ENCODE measurements around the gene VSX1. TPM values are rescaled to one million over a fixed set of nuclear protein-coding genes. Genes with fewer than 3 reads are reported as not detected.

The VSX1 gene
- total RNA-seq, 4 donors from 2014 or later: not detected

DNA sequence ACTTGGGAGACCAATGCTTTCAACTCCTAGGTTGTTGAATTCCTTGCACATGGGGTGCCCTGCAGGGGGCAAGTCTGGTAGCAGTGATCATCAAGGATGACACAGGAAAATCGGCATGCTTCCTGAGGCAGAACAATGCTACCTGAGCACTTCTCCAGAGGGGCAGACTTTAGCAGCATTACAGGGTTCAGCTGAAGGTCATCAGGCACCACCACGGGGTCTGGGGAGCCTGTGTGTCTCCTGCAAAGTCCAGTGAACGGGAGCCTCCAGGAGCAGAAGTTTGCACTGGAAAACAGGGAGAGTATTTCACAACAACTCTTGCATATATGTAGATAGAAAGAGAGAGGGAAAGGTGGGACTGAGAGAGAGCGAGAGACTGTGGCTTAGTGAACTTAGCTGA lies 10.2 kb downstream of the VSX1 start:
- Histone ChIP-seq H3K4me3 (no peak overlapping the region), H3K27me3 (no peaks in the 10 kb centered on the region), H3K4me1 (no peaks in the 10 kb centered on the region), H3K36me3 (no peaks in the 10 kb centered on the region), H3K27ac (no peak overlapping the region), H3K9me3 (no peaks in the 10 kb centered on the region)
- no peak for TF ChIP-seq POLR2A (IDR thresholded peaks at IDR 0.05)
- TF ChIP-seq, protein P1, sequence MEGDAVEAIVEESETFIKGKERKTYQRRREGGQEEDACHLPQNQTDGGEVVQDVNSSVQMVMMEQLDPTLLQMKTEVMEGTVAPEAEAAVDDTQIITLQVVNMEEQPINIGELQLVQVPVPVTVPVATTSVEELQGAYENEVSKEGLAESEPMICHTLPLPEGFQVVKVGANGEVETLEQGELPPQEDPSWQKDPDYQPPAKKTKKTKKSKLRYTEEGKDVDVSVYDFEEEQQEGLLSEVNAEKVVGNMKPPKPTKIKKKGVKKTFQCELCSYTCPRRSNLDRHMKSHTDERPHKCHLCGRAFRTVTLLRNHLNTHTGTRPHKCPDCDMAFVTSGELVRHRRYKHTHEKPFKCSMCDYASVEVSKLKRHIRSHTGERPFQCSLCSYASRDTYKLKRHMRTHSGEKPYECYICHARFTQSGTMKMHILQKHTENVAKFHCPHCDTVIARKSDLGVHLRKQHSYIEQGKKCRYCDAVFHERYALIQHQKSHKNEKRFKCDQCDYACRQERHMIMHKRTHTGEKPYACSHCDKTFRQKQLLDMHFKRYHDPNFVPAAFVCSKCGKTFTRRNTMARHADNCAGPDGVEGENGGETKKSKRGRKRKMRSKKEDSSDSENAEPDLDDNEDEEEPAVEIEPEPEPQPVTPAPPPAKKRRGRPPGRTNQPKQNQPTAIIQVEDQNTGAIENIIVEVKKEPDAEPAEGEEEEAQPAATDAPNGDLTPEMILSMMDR (IDR thresholded peaks at IDR 0.05): no peak
- DNase-seq: peak; percentile 0 to 27 (median 23)

DNA sequence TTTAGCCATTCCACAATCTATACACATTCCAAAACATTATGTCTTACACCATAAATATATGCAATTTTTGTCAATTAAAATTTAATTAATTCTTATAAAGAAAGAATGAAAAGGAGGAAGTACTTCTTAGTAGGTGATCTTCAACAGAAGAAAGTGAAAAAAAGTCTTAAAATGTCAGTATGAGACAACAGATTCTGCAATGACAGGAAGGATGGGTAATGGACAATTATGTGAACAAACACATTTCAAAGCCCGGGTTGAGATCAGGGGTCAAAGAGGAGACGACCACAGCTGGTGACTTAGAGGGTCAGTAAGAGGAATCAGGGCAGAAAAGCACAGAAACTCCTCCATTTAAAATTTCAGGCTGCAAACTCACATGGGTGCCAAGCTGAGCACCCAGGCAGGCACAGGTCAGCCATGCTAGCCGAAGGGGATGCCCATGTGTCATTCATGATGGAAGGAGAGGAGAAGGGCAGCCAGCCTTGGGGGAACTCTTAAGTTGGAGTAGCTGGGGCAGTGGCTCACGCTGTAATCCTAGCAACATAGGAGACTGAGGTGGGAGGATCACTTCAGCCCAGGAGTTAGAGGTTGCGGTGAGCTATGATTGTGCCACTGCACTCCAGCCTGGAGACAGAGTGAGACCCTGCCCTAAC lies 11.0 kb downstream of the VSX1 start:
- no peak overlapping the region for H3K27ac ChIP-seq
- no peaks in the 10 kb centered on the region for H3K36me3 ChIP-seq
- H3K4me1 ChIP-seq: no peaks in the 10 kb centered on the region
- no peaks in the 10 kb centered on the region for H3K27me3 ChIP-seq
- TF ChIP-seq POLR2A (IDR thresholded peaks at IDR 0.05): no peak
- TF ChIP-seq, protein P1 (IDR thresholded peaks at IDR 0.05): no peak
- peak in 2 of 3 donors; percentile 8 to 22 for DNase-seq
- no peaks in the 10 kb centered on the region for H3K9me3 ChIP-seq
- no peak overlapping the region for H3K4me3 ChIP-seq

DNA sequence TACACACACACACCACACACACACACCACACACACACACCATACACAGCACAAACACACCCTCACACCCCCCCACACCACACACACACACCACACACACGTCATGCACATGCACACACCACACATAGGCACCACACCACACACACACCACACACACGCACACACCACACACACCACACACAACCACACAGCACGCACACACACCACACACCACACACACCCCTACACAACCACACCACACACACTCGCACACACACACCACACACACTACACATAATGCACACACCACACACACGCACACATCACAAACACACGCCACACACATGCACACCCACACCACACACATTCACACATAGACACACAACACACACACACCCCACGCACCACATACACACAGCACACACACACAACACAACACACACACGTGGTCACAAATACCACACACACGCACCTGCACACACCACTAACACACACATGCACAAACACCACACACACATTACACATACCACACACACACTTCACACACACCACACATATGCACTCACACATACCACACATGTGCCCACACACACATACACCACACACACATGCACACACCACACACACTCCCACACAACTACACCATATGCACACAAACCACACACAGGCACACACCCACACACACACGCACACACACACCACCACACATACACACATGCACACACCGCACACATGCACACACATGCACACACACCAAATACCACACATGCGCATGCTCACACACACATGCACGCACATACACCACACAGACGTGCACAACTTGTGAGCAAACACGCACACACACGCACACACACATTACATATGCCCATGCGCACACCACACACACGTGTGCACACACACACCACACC lies 14.6 kb downstream of the VSX1 start:
- H3K27ac ChIP-seq: no peak overlapping the region
- no peaks in the 10 kb centered on the region for H3K36me3 ChIP-seq
- no peak overlapping the region for H3K4me3 ChIP-seq
- H3K4me1 ChIP-seq: peaks cover 0 to 13% (median 0%) of the 10 kb centered on the region in 4 donors
- no peaks in the 10 kb centered on the region for H3K9me3 ChIP-seq
- DNase-seq: peak in 2 of 3 donors; percentile 18 to 31
- TF ChIP-seq, protein P1 (IDR thresholded peaks at IDR 0.05): no peak
- no peak for TF ChIP-seq POLR2A (IDR thresholded peaks at IDR 0.05)
- H3K27me3 ChIP-seq: no peaks in the 10 kb centered on the region

DNA sequence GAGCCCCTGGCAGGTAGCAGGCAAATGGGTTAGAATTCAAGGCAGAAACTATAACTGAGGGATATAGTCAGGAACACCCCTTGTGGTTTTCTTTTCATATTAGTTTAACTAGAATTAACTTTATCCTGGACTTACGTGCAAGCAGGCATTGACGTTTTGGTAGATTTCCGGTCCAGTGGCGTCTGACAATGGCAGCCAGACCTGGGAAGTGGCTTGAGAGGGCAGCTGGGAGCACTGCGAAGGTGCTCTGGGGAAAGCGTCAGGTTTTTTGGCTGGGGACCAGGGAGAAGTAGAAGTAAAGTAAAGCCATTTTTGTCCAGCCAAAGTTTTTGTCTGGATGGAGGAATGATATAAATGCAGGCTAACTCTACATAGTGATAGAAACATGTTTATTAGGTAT lies 15.6 kb downstream of the VSX1 start:
- DNase-seq: peak in 2 of 3 donors; percentile 11 to 43
- Histone ChIP-seq H3K36me3 (no peaks in the 10 kb centered on the region), H3K4me3 (no peak overlapping the region), H3K9me3 (no peaks in the 10 kb centered on the region), H3K27me3 (no peaks in the 10 kb centered on the region), H3K4me1 (peaks cover 0 to 13% (median 0%) of the 10 kb centered on the region in 4 donors), H3K27ac (no peak overlapping the region)
- TF ChIP-seq, protein P1 (IDR thresholded peaks at IDR 0.05): no peak
- no peak for TF ChIP-seq POLR2A (IDR thresholded peaks at IDR 0.05)

DNA sequence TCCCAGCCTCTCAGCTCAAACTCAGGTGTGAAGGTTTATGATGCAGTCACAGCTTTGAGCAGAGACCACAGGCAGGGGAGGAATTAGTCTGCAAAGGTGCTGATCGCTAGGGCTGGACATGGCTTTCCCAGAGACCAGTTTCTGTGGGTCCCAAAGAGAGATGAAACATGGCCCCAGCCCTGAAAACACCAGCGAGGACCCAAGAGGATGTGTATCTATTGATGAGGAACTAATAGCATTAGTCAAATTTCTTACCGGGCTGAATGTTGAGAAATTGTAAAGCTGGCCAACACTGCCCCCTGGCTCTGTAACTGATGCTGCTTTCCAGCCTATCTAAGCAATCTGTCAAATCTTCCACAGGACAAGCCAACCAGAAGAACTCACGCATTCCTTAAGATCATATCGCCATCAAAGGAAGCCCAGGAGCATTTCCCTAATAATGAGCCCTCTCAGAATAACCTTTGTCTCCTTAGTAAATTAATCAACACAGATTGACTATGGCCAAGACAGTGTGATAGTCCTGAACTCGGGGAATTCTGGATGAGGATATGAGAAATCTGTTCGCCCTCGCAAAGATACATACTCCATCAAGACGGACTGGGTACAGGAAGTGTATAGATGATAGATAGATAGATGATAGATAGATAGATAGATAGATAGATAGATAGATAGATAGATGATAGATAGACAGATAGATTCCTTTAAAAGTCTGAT lies 16.2 kb downstream of the VSX1 start:
- Histone ChIP-seq H3K4me1 (peaks cover 0 to 16% (median 0%) of the 10 kb centered on the region in 4 donors), H3K9me3 (no peaks in the 10 kb centered on the region), H3K27ac (peak overlapping the region in 1 of 4 donors; percentile 73), H3K4me3 (no peak overlapping the region), H3K27me3 (no peaks in the 10 kb centered on the region), H3K36me3 (no peaks in the 10 kb centered on the region)
- TF ChIP-seq POLR2A (IDR thresholded peaks at IDR 0.05): no peak
- TF ChIP-seq, protein P1 (IDR thresholded peaks at IDR 0.05): peak; percentile 68 to 95 (median 87)
- peak; percentile 62 to 88 (median 71) for DNase-seq
